ENCODE results near the gene BEND3. TPM values are rescaled to one million over a fixed set of nuclear protein-coding genes. Genes with fewer than 3 reads are reported as not detected.
"Not testable (repeated sequence)": the region's sequence is repeated elsewhere in the genome, so short reads cannot be mapped to it uniquely, and the experiment has no call there.

Gene BEND3
- 2.3 and 3.5 TPM in 2 replicates for total RNA-seq (2014; rRNA removed; shearing (Covaris generic))

DNA sequence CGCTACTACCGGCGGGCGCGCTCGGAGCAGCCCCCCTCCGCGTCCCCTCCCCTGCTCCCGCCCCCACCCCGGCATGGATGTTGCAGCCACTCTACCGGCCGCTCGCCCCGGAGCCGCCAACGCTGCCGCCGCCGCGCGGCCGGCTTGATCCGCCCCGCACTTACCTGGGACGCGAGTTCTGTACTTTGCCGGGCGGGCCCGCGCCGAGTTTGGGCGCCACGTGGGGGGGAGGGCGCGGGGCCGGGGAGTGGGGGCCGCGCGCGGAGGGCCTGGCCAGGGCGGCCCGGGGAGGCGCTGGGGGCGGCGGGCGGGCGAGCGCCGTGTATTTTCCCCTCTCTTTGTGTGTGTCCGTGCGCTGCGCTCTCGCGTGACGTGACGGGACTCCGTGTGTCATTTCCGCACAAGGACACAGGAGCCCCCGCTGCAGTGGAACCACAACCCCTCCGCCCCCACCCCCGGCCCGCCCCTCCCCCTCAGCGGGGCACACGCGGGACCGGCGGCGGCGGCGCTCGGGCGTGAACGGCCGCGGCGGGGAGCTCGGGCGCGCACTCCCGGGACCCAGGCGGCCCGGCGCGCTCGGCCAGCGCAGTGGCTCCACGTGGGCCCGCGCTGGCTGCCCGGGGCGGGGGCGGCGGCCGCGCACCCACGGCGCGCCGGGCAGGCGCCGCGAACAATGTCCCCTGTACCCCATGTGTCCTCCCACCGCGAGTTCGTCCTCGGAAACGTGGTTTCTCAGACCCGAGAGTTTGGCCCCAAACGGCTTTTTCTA is at the start of gene BEND3:
Gene BEND3 (minus strand): TSS at position 590 of the 769 bp plus-strand sequence. CDS start 16,230 bp downstream, outside the sequence.
- DNase-seq (ENCODE audit: low spot score): no peak

DNA sequence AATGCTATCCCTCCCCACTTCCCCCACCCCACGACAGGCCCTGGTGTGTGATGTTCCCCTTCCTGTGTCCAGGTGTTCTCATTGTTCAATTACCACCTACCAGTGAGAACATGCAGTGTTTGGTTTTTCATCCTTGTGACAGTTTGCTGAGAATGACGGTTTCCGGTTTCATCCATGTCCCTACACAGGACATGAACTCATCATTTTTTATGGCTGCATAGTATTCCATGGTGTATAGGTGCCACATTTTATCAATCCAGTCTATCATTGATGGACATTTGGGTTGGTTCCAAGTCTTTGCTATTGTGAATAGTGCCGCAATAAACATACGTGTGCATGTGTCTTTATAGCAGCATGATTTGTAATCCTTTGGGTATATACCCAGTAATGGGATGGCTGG is 49.0 kb upstream of the BEND3 start:
- DNase-seq (ENCODE audit: low spot score): not testable (repeated sequence)

DNA sequence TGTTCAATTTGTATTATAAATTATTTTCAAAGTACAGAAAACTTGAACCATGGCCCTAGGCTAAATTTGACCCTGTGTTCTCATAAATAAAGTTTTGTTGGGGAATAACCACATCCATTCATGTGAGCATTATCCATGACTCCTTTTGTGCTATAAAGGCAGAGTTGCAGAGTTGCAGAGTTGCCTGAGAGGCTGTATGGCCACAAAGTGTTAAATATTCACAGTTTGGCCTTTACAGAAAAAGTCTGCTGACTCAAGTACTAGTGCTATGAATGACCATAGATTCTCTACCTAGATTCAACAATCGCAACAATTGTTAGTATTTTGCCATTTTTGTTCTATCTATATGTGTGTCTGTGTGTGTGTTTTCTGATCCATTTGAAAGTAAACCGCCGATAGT is 46.2 kb upstream of the BEND3 start:
- no peak for DNase-seq (ENCODE audit: low spot score)

- no peak for DNase-seq (ENCODE audit: low spot score)
These were observed 41.3 kb upstream of the BEND3 start for GRCh38 chr6:107156617-107157016.

GRCh38 chr6:107154801-107155160 is 39.5 kb upstream of the BEND3 start:
- no peak for DNase-seq (ENCODE audit: low spot score)

DNA sequence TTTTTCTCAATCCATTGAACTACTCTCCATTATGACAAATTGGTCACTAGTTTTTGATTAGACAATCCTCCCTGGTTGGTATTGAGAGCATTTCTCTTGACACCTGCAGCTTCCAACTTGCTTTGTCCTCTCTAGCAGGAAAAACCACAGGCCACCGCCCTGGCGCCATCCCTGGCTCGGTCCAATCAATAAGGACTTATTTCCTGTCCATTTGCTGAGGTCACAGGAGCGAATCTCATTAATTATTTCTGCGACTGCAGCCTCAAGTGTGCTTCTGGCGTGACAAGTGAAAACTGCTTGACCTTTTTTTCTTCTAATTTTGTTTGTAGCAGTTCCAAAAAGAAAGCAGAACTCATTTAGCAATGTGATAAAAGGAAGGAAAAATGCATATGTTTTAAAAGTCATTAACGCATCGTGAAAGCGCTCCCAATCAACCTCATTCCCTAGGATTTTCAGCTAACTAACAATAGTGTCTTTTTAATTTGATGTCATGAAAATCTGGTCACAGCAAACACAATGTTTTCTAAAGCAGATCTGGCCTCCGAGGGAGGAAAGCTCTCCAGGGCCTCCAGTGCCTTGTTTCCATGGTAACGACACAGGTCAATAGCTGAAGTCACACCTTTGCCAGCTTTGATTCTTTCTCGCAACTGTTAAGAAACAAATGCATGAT is 39.0 kb upstream of the BEND3 start:
- no peak for DNase-seq (ENCODE audit: low spot score)

- no peak for DNase-seq (ENCODE audit: low spot score)
These were observed 37.5 kb upstream of the BEND3 start for GRCh38 chr6:107152638-107153430.

DNA sequence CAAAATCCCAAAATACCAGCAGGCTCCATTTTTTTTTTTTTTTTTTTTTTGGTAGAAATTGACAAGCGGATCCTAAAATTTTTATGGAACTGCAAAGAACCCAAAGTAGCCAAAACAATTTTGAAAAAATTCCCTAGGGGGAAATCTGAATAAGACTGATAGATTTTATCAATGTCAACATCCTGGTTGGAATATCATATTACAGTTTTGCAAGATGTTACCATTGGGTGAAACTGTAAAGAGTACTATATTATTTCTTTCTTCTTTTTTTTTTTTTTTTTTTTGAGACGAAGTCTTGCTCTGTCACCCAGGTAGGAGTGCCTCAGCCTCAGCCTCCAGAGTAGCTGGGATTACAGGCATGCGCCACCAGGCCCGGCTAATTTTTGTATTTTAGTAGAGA is 29.4 kb upstream of the BEND3 start:
- no peak for DNase-seq (ENCODE audit: low spot score)

- no peak for DNase-seq (ENCODE audit: low spot score)
These were observed 28.7 kb upstream of the BEND3 start for GRCh38 chr6:107144014-107144413.

DNA sequence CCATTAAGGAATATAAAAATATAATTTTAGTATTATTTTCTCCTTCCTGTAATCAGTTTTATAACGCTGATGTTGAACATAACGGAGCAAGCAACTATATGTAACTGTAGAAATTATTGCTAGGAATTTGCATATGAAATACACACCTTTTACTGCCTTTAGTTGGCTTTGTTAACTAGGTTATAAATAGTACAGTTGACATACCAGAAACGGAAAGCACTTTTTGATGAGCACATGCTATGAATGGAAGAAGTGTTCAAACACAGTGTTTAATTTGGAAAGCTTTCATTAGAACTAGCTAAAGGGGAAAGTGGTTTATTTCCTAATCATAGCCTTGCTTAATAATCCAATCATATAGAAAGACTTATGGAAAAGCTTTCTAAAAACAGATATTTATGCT is 25.3 kb upstream of the BEND3 start:
- DNase-seq (ENCODE audit: low spot score): no peak

GRCh38 chr6:107136324-107136723 is 21.0 kb upstream of the BEND3 start:
- DNase-seq (ENCODE audit: low spot score): not testable (repeated sequence)

- not testable (repeated sequence) for DNase-seq (ENCODE audit: low spot score)
These were observed 19.8 kb upstream of the BEND3 start for GRCh38 chr6:107135048-107135680.

GRCh38 chr6:107132330-107132954 is 17.1 kb upstream of the BEND3 start:
- no peak for DNase-seq (ENCODE audit: low spot score)

DNA sequence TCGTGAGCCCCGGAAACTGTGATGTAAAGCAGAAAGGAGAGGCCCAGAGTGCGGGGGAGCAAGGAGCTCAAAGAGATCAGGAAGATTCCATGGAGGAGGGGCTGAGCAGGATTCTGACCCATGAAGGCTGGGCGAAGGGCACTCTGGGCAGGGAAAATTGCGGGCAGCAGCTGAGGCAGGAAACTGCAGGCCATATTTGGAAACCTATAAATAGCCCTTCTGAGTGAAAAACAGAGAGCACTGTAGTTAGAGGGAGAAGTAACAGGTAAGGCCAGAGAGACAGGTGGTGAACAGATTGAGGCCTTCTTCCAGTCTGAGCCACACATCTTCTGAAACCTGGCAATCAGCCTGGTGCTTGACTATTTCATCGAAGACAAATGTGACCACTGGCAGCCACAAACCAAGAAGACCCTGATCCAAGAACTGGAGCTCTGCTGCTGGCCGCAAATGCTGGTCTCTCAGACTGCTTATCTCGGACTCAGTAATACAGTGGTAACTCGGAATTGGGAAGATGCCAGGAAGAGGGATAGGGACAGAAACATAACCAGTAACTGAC is 14.1 kb upstream of the BEND3 start:
- no peak for DNase-seq (ENCODE audit: low spot score)

- DNase-seq (ENCODE audit: low spot score): no peak
These were observed 13.3 kb upstream of the BEND3 start for GRCh38 chr6:107128577-107128976.

- DNase-seq (ENCODE audit: low spot score): no peak
These were observed 12.9 kb upstream of the BEND3 start for GRCh38 chr6:107128175-107128574.

DNA sequence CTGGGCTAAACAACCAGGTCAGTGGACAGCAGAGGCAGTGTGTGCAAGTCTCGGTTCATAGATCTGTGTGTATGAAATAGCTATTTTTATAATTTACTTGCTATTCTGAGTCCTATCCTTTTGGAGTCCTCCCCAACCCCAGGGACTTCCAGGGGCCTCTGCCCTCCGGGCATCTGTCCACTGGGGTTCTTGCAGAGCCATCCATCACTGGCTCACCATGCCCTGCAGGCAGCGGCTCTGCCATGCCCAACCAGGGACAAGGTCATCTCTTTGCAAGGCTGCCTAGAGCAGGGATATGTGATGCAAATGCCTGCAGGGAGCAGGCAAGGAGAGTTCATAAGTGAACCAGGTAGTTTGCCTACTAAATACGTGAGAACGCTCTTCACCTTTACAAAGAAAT is 10.5 kb upstream of the BEND3 start:
- no peak for DNase-seq (ENCODE audit: low spot score)

- no peak for DNase-seq (ENCODE audit: low spot score)
These were observed 9.6 kb upstream of the BEND3 start for GRCh38 chr6:107124934-107125348.

DNA sequence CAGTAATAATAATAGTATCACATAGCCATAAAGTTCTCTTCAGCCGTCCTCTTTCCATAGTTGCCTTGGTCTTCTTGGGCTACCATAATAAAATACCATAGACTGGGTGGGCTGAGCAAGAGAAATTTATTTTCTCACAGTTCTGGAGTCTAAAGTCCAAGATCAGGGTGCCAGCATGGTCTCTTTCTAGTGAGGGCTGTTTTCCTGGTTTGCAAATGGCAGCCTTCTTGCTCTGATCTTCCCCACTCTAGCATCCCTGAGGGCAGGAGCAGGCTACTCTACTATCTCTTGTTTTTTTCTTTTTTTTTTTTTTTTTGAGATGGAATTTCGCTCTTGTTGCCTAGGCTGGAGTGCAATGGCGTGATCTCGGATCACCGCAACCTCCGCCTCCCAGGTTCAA is 8.2 kb upstream of the BEND3 start:
- no peak for DNase-seq (ENCODE audit: low spot score)

DNA sequence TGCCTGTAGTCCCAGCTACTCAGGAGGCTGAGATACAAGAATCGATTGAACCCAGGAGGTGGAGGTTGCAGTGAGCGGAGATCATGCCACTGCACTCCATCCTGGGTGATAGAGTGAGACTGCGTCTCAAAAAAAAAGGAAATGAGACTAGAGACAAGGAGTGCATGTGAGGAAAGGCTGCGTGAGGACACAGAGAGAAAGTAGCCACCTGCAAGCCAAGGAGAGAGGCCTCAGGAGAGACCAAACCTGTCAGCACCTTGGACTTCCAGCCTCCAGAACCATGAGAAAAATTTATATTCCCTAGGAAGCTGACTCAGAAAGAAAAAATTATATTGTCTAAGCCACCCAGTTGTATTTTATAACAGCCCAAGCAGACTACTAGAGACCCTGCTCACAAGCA is 7.4 kb upstream of the BEND3 start:
- no peak for DNase-seq (ENCODE audit: low spot score)

DNA sequence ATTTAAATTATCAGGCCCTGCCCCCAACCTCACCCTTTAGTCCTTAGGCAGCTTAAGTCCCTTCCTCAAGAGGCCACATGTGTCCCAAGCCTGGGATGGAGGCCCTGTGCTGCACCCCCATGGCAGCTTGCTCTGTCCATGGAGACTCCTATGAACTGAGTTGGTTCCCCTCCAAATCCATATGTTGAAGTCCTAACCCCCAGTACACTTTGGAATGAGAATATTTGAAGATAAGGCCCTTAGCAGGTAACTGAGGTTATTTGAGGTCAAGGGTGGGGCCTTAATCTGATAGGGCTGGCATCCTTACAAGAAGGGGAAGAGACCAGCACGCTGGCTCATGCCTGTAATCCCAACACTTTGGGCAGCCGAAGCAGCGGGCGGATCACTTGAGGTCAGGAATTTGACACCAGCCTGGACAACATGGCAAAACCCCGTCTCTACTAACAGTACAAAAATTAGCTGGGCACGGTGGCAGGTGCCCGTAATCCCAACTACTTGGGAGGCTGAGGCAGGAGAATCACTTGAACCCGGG is 6.7 kb upstream of the BEND3 start:
- no peak for DNase-seq (ENCODE audit: low spot score)
